Iris pigment epithelial cell (primary cell): ENCODE measurements around the gene SLC35A4.
"Not testable (repeated sequence)": the region's sequence is repeated elsewhere in the genome, so short reads cannot be mapped to it uniquely, and the experiment has no call there.

Experiments
- DNase-seq: peaks from one replicate; pipeline ENCODE4 v3.0.0-alpha.2; 2011; ENCODE audit warnings: low read depth

Gene SLC35A4

DNA sequence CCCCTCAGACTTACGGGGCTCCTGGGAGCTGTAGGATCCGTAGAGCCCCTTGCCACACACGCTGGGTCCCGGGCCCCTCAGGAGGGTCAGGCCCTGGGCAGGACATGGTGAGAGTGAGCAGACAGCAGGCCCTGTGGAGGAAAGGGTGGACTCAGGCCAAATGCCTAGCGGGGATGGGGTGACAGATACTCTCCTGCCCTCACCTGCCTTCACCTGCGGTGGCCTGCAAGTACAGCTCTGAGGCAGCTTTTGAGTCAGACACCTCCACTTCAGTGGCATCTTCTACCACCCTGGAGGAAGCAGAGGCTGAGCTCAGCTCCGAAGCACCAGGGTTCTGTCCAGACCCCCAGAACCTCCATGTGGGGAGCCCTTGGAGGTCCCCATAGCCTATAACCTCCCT, 26.2 kb downstream of the SLC35A4 start:
- DNase-seq = no peak

DNA sequence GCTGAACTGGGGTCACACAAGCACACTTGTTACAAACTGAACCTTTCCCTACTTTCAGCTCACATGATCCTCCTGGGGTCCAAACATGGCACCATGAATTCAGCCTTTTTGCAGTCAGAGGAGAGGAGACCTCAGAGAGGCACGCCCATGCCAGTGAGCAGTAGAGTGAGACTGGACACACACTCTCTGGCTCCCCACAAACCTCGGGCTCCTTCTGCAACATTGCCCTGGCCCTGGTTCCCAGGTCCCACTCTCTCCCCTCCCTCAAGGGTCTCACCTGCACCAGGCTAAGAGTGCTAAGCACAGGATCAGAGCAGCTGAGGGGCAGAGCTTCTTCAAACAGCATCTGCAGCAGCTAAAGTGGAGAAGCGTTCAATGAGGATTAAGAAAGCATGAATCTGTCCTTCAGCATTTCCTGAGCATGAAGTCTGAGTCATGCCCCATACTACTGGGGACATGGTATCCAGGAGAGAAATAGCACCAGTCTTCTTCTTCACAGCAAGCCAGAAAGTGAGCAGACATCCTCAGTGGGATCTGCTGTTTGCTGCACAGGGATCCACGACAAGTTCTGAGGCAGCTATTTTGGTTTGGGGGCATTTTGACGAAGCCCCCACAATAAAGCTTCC, 27.2 kb downstream of the SLC35A4 start:
- peak; percentile 87 for DNase-seq

DNA sequence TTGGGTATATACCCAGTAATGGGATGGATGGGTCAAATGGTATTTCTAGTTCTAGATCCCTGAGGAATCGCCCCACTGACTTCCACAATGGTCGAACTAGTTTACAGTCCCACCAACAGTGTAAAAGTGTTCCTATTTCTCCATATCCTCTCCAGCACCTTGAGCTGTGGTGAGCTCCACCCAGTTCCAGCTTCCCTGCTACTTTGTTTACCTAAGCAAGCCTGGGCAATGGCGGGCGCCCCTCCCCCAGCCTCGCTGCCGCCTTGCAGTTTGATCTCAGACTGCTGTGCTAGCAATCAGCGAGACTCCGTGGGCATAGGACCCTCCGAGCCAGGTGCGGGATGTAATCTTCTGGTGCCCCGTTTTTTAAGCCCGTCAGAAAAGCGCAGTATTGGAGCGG, 28.4 kb downstream of the SLC35A4 start:
- not testable (repeated sequence) for DNase-seq

DNA sequence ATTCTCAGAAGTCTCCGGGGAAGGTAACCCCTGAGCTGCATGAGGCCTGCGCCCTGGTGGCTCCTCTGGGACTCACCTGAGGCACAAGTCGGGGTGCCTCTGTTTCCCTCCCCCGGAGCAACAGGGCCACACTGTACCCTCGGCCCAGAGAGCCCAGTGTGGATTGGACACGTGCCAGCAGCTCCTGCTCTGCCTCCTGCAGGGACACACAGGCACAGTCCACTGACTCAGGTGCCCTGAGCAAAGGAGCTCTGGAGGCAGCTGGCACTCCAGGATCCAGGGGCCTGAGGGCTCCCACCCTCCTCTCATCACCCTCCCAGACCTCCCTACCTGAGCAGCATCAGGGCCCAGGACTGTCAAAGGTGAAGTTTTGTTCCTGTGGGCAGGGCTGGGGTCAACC, 29.5 kb downstream of the SLC35A4 start:
- no peak for DNase-seq

DNA sequence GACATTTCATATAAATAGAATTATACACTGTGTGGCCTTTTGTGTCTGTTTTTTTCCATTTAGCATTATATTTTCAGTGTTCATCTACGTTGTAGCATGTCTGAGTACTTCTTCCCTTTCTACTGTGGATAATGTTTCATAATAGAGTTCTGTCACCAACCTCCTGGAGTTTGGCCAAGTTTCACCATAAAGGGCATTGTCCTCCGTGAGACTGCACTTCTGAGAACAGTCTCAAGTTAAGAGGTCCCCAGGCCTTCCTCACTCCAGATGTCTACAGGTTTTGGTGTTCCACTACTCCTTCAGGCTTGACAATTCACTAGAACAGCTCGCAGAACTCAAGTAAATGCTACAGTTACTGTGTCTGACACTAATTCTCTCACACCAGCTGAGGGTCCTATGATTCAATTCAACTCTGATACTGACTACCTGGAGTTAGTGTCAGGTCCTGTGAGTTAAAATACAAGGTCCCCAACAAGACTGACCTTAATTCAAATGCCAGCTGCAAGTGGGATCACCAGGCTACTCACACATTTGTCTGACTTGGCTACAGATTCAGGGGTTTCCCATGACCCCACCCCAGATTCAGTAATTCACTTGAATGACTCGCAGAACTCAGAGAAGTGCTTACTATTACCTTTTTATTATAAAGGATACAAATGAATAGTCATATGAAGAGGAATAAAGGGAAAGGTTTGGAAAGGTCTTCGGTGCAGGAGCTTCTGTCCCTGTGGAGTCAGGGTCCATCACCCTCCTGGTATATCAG, 31.1 kb downstream of the SLC35A4 start:
- no peak for DNase-seq

DNA sequence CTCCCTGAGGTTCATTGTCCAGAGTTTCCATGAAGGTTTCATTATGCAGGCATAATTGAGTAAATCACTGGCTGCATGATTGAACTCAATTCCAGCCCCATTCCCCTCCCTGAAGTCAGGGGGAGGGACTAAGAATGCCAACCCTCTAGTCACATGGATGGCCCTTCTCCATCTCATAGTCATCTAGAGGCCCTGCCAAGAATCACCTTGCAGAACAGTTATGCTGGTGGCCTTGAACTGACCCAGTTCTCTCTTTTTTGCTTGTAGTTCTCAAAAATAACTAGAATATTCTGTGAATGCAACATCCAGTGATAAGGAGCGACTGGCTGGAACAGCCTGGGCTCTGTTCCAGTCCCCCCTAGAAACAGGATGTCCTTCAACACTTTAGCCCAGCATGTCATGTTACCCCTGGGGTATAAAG, 31.7 kb downstream of the SLC35A4 start:
- DNase-seq = peak; percentile 64

DNA sequence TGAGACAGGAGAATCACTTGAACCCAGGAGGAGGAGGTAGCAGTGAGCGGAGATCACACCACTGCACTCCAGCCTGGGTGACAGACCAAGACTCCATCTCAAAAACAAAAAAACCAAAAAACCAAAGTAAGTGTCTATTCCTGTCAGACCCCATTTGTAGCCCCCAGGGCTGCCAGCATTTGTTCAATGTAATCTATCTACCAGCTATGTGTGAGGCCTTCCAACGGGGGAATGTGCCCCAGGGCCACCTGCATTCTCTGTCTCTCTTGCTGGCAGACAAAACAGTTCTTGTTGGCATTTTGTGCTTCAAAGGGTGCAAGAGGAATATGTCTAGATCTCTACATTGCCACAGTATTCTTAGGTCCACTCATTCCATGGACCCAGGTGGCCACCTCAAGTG, 34.2 kb downstream of the SLC35A4 start:
- no peak for DNase-seq

DNA sequence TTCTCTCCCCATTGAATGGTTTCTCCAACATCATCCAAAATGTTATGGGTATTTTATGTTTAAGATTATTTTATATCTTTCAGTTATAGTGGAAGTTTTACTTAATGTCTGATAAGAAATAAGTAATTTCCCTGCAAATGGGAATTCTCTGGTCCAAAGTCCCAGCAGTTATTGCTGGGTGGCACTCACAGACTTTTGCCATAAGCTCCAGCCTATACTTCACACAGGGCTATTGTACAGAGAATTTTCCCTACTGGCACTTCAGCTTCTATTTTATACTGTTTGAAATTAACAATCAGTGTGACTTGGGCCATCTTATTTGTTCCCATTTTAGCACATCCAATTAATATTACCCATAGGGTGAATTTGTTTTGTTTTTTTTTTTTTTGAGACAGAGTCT, 35.5 kb downstream of the SLC35A4 start:
- DNase-seq = no peak

DNA sequence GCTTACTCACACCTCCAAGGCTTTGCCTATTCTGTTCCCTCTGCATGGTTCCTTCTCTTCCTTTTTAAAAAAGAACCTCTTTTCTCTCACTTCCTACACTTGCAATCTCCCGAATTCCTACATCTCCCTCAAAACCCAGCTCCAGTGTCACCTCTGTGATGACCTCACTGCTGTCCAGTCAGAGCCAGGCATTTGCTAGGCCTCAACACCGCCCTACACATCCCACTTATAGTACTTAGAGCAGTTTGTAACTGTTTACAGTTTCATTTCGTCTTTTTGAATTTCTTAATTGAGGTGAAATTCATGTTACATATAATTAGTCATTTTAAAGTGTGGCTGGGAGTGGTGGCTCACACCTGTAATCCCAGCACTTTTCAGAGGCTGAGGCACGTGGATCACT, 37.5 kb downstream of the SLC35A4 start:
- DNase-seq = no peak

DNA sequence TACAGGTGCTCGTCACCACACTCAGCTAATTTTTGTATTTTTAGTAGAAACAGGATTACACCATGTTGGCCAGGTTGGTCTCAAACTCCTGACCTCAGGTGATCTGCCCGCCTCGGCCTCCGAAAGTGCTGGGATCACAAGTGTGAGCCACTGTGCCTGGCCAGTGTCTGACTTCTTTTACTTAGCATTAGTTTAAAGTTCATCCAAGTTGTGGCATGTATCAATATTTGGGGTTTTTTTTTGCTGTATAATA, 38.7 kb downstream of the SLC35A4 start:
- DNase-seq = not testable (repeated sequence)

DNA sequence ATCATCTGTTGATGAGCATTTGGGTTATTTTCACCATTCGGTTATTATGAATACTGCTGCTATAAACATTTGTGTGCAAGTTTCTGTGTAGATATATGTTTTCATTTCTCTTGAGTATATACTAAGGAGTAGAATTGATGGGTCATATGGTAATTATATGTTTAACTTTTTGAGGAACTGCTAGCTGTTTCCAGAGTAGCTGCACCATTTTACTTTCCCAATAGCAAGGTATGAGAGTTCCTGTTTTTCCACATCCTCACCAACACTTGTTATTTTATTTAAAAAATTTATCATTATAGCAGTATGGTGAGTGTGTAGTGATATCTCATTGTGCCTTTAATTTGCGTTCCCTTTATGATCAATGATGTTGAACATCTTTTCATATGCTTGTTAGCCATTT, 39.1 kb downstream of the SLC35A4 start:
- no peak for DNase-seq

DNA sequence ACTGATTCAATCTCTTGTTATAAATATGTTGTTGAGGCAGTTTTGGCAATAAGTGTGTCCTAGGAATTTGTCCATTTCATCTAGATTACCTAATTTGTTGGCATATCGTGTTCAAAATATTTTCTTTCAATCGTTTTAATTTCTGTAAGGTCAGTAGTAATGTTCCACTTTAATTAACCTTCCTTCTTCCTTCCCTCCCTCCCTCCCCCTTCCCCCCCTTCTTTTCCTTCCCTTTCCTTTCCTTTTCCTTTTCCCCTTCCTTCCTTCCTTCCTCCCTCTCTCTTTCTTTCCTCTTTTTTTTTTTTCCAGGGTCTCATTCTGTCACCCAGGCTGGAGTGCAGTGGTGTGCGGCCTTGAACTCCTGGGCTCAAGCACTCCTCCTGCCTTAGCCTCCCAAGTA, 41.3 kb downstream of the SLC35A4 start:
- no peak for DNase-seq

DNA sequence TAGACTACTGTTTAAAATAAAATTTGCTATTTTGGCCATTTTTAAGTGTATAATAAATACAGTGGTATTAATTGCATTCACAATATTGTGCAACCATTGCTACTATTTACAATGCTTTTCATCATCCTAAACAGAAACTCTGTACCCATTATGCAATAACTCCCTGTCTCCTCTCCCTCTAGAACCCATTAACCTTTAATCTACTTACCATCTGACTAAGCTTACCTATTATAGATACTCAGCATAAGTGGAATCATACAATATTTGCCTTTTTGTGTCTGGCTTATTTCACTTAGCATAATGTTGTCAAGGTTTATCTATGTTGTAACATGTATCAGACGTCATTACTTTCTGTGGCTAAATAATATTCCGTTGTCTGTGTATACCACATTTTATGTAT, 42.4 kb downstream of the SLC35A4 start:
- no peak for DNase-seq

DNA sequence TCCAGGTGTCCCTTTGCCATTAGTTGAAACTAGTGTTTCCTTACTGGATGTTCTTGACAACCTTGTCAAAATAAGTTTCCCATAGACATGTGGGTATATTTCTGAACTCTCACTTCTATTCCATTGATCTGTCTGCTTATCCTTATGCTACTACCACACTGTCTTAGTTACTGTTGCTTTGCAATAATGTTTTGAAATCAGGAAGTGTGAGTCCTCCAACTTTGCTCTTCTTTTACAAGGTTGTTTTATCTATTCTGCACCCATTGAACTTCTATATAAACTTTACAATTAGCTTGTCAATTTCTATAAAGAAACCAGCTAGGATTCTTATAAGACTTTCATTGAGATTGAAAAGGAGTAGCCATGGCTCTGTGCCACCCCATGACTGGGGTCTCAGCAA, 44.1 kb downstream of the SLC35A4 start:
- no peak for DNase-seq

DNA sequence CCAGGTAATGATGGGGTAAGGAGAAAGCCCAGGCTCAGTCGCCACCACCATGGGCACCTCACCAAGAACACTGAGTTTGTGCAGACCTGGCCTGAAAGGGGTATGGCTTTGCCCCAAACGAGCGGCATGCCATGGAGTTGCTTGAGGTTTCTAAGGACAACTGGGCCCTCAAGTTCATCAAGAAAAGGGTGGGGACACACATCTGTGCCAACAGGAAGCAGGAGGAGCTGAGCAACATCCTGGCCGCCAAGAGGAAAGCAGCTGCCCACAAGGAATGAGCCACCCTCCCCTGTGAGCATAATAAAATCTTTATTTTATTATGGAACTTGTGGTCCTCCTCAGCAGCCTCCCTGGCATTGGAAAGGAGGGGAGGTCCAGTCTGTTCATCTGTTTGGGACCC, 44.5 kb downstream of the SLC35A4 start:
- no peak for DNase-seq

DNA sequence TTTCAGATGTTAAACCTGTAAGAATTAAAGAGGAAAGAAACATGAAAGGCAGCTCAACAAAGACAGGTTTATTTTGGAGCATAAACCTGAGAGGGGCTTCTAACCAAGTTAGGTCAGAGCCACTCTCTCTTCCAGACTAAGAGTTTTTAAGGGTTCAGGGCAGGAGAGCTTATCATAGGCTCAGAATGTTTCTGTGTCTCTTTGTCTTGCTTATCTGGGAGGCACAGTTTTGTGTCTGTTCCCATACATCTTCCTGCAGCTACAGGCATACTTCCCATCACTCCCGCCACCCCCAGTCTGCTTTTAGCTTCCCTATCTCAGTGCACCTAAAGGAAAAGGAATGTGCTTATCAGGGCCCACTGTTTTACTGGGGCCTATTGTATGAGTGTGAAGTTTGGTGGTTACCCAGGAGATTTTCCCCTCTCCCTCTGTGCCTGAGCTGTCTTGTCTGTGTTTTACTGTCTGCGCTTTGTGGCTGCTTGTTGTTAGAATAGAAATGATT, 46.4 kb downstream of the SLC35A4 start:
- DNase-seq = no peak
